GM23248 (cell line): ENCODE results near the gene LRIG2.

ENCODE experiments used
- EZH2 ChIP-seq: fragments of 200-600 bp; sonication (generic); IDR thresholded peaks from 2 replicates; pipeline ENCODE4 v1.6.1; 2018; ENCODE audit warnings: antibody characterized with exemption, mild to moderate bottlenecking; ENCODE audit not compliant: insufficient read depth, poor library complexity, severe bottlenecking
- EZH2phosphoT487 ChIP-seq: fragments of 200-600 bp; sonication (generic); IDR thresholded peaks from 2 replicates; pipeline ENCODE4 v1.6.1; 2018; ENCODE audit warnings: antibody characterized with exemption, moderate library complexity, mild to moderate bottlenecking, low read depth; ENCODE audit not compliant: insufficient read depth

DNA sequence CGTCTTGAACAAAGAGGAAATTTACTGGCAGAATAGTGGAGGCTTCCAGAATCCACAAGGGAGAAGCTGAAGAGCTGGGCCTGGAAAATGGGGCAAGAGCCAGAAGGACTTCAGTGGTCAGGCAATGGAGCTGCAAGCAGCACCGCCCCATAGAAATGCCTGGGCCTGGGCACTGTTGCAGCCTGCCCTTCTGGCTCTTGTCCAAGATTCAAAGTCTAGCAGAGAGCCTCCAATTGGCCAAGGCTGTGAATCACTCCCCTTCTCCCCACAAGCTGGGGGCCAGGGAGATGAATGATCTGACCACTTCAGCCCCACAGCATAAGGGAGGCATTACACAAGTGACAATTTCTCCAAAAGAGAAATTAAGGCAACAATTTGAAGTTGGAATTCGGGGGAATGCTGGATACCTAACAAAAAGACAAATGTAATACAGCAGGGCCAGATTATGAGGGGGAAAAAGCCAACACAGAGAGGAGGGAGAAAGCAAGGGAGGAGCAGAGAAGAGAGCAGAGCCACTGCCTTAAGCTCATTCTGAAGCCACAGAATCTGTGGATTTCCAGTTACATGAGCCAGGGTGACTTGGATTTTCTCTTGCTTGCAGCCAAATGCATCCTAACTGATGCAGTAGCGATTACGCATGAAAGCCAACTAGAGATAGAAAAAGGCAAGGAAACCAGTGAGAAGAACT is 80.3 kb downstream of the LRIG2 start:
- no peak for TF ChIP-seq EZH2
- TF ChIP-seq EZH2phosphoT487, result no peak
